HG03175 (cell line): ENCODE results near the gene HIF1A.
"Not testable (repeated sequence)": the region's sequence is repeated elsewhere in the genome, so short reads cannot be mapped to it uniquely, and the experiment has no call there.

Experiments
- ATAC-seq: cut with Tn5 transposase; IDR thresholded peaks from one replicate; pipeline ENCODE4 v1.9.1; 2021; ENCODE audit warnings: mild to moderate bottlenecking, moderate library complexity; ENCODE audit not compliant: unreplicated experiment

The HIF1A gene

DNA sequence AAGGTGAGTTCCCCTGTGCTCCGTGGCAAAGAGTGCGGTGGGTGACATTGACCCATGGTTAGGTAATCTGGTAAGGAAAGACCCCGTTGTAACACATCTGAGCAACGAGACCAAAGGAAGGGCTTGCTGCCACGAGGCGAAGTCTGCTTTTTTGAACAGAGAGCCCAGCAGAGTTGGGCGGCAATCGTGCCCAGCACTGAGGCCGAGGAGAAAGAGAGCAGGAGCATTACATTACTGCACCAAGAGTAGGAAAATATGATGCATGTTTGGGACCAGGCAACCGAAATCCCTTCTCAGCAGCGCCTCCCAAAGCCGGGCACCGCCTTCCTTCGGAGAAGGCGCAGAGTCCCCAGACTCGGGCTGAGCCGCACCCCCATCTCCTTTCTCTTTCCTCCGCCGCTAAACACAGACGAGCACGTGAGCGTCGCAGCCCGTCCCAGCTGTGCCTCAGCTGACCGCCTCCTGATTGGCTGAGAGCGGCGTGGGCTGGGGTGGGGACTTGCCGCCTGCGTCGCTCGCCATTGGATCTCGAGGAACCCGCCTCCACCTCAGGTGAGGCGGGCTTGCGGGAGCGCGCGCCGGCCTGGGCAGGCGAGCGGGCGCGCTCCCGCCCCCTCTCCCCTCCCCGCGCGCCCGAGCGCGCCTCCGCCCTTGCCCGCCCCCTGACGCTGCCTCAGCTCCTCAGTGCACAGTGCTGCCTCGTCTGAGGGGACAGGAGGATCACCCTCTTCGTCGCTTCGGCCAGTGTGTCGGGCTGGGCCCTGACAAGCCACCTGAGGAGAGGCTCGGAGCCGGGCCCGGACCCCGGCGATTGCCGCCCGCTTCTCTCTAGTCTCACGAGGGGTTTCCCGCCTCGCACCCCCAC is at the start of gene HIF1A:
Gene HIF1A (plus strand): TSS at position 684 of the 865 bp plus-strand sequence. CDS start 292 bp downstream, outside the sequence.
- ATAC-seq = peak; percentile 96

GRCh38 chr14:61646366-61647116 is 48.8 kb upstream of the HIF1A start:
- ATAC-seq = no peak

GRCh38 chr14:61647704-61648103 is 47.6 kb upstream of the HIF1A start:
- no peak for ATAC-seq

DNA sequence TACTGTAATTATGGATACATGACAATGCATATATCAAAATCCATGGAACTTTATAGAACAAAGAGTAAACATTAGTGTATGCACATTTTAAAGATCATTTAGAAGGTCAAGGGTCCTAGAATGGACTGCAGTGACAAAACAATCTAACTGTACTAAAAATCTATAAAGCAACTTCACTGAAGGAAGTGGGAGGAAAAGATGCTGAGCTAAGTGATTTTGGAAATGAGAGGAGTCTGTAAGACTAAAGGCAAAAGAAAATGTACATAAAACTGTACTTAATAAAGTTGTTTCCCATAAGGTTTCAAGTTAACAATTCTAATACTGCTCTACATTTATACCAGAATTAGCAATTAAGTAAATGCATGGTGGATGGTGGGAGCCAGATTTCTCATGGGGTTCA is 46.9 kb upstream of the HIF1A start:
- ATAC-seq = no peak

GRCh38 chr14:61649283-61649682 is 46.0 kb upstream of the HIF1A start:
- ATAC-seq = no peak

GRCh38 chr14:61651355-61651754 is 44.0 kb upstream of the HIF1A start:
- ATAC-seq = no peak

GRCh38 chr14:61652526-61653262 is 42.6 kb upstream of the HIF1A start:
- no peak for ATAC-seq

DNA sequence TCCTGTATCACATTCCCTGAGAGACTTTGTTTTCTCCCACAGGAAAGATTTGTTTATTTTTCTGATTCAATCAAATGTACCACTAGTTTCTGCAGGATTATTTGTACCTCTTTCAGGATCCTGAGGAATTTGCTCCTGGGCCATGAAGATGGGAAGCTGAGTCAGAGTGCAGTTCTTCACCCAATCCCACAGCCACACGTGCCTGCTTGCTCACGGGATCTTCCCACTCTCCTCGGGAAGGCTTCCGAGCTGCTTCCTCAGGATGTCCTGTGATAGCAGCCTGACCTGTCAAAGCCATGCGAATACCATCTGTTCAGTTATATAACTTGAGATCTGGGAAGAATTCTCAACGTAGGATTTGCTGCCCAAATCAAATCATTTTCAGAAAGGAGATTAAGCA is 41.8 kb upstream of the HIF1A start:
- ATAC-seq = no peak

DNA sequence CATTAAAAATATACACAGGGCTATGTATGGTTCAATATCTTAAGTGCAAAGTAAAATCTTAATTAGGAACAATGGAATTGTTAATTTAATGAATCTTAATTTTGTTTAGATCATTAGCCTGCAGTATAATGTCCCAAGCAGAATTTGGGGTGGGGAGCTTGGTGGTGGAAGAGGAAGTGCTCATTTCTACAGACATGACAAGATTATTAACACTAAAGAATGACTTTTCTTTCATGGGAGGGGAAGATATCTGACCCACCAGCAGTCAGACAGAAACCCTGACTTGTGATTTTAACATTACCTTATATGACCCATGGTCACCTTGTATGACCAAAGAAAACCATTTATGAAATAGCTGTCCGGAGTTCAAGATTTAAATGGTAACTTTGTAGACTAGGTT is 41.3 kb upstream of the HIF1A start:
- no peak for ATAC-seq

DNA sequence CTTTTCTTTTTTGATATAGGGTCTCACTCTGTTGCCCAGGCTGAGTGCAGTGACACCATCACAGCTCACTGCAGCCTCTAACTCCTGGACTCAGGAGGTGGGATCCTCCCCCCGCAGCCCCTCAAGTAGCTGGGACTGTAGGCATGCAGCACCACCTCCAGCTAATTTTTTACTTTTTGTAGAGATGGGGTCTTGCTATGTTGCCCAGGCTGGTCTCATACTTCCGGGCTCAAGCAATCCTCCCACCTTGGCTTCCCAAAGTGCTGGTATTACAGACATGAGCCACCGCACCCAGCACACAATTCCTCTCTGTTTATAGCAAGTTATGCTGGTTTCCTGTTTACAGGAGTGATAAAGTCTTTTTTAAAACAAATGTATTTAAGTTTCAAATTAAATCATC is 39.5 kb upstream of the HIF1A start:
- ATAC-seq = no peak

GRCh38 chr14:61656341-61656740 is 39.0 kb upstream of the HIF1A start:
- no peak for ATAC-seq

GRCh38 chr14:61658111-61658510 is 37.2 kb upstream of the HIF1A start:
- ATAC-seq = not testable (repeated sequence)

DNA sequence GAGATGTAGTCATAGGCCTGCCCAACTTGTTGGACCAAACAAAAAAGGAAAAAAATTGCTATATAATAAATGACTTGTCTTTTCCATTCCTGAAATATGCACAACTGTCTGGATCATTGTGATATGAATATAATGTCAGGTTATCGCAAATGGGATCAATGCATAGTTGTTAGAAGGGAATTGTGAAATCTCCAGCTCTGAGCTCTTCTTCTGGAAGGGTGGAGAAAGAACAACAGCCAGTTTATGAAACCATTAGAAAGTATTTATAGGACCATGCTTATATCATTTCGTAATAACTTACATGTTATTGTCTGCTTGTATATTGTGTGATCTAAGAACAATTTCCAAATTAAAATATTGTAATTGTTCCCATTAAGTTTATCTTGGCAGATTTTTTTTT is 35.7 kb upstream of the HIF1A start:
- no peak for ATAC-seq

DNA sequence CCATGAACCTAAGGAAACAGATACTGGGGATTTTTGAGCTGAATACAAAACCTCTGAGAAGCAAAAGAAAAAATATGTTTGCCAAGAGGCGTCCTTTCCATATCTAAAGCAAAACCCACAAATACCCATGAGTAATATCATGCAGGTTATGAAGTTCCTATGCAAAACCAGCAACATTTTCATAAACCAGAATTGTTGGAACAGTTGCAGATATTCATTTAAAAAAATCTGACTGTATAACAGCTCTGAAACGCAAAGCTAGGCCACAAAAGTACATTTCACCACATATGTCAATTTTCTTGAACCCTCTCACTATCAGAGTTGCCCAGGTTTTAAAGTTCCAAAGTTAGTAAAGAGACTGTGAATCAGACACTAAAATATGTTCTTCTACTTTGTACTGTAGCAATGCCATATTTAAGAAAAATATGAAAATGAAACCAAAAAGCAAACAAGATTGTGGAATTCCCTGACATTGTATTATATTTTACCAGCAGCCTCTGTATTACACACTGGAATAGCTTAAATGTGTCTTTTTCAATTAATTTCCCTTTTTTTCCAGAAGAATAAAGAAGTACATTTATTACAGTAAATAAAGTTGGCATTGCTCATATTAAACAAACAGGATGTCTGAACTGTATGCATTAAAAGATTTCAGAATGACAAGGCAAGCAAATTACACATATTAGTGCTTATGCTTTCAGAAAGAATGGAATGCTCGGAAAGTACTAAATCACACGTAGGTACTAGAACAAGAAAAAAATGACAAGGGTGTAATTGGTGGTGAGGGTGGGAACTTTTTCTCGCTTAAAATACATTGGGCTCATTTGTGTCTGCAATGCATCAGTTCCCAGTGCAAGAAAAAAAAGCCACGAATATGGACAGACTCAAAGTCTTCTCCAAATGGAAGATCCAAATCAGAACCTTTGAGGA is 33.6 kb upstream of the HIF1A start:
- ATAC-seq = peak; percentile 15

GRCh38 chr14:61662437-61663311 is 32.6 kb upstream of the HIF1A start:
- peak; percentile 81 for ATAC-seq

- peak; percentile 27 for ATAC-seq
These were observed 31.9 kb upstream of the HIF1A start for GRCh38 chr14:61663312-61663979.

DNA sequence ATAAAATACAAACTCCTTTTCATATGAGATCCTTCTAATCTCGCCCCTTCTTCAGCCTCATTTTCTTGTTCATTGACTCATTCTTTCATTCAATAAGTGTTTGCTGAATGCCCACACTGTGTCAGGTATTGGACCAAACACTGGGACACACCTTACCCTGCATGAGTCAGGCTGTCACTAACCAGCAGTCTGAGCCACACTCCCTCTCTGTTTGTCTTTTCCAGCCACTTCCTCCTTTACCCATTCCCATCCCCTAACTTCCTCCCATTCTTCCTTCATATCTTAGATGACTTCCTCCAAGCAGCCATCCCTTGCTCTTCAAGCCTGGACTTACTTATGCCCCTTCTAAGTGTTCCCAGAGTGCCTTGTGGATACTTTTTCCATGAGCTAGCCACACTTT is 27.0 kb upstream of the HIF1A start:
- no peak for ATAC-seq

DNA sequence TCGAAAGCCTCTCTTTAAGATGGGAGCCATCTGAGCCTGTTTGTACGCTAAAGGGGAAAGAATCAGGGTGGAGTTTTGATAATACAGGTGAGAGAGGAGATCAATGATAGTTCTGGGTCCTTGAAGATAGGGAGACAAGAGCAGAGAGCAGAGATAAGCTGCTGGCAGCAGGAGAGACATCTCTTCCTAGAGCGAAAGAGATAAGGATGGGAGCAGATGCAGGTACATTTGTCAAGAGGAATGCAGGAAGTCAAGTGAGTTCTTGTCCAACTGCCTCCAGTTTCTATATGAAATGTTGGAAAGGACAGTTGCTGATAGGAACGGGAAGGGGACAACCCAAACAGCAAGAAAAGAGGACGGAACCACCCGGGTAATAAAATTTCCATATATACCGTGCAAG is 24.7 kb upstream of the HIF1A start:
- ATAC-seq = no peak

GRCh38 chr14:61671082-61671481 is 24.2 kb upstream of the HIF1A start:
- ATAC-seq = peak; percentile 85
